ENCODE data around the gene EPS15.
"Not testable (repeated sequence)": the region's sequence is repeated elsewhere in the genome, so short reads cannot be mapped to it uniquely, and the experiment has no call there.

GRCh38 chr1:51386259-51386658 lies 132.8 kb downstream of the EPS15 start:
- TF ChIP-seq CTCF (conservative IDR thresholded peaks at IDR 0.05; ENCODE audit: low read length); EZH2phosphoT487 (IDR thresholded peaks at IDR 0.05; ENCODE audit: borderline replicate concordance): not testable (repeated sequence)

Measured in Loucy (cell line).